Stomach (tissue), 4 donors: ENCODE results near the gene AJM1.

Experiments
- CTCF ChIP-seq, 7 experiments: fragments of 450-650 bp in 4 of 7; fragments of 200-600 bp in 3 of 7; sonication (generic) in 3 of 7; IDR thresholded peaks; one replicate each; pipeline ENCODE4 v1.5.1; 2016 to 2019; ENCODE audit warnings: antibody characterized with exemption in 7 of 7, control low read depth in 2 of 7, mild to moderate bottlenecking in 1 of 7
- POLR2A ChIP-seq, 4 donors: fragments of 450-650 bp; IDR thresholded peaks; one replicate each; pipeline ENCODE4 v1.6.1; 2016; ENCODE audit warnings: antibody characterized with exemption in 4 of 4, control low read depth in 2 of 4, mild to moderate bottlenecking in 1 of 4, moderate library complexity in 1 of 4

DNA sequence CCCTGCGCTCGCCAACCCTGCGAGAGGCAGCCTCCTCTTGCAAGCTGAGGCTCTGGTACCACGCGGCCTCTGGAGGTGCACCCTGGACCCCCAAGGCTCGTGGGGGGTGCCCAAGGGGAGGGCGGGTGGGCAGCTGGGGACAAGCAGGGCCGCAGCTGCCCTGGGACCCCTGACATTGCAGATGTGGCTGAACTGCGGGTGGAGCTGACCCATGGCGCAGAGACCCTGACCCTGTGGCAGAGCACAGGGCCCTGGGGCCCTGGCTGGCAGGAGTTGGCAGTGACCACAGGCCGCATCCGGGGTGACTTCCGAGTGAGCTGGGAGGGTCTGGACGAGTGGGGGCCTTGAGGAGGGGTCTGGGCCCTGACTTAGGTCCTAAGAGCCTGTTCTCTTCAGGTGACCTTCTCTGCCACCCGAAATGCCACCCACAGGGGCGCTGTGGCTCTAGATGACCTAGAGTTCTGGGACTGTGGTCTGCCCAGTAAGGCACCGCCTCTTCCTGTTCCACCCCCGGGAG is 11.4 kb downstream of the AJM1 start:
- no peak for TF ChIP-seq CTCF (IDR thresholded peaks at IDR 0.05)
- TF ChIP-seq POLR2A (IDR thresholded peaks at IDR 0.05): no peak
